NOMO-1 (cell line): ENCODE data around the gene PSMA7.
"Not testable (repeated sequence)": the region's sequence is repeated elsewhere in the genome, so short reads cannot be mapped to it uniquely, and the experiment has no call there.

Experiments used
- DNase-seq, 2 experiments: peaks; one replicate each; lab custom pipeline; 2025; ENCODE audit not compliant: unreplicated experiment in 2 of 2; lab: John Stamatoyannopoulos, UW

Gene PSMA7

DNA sequence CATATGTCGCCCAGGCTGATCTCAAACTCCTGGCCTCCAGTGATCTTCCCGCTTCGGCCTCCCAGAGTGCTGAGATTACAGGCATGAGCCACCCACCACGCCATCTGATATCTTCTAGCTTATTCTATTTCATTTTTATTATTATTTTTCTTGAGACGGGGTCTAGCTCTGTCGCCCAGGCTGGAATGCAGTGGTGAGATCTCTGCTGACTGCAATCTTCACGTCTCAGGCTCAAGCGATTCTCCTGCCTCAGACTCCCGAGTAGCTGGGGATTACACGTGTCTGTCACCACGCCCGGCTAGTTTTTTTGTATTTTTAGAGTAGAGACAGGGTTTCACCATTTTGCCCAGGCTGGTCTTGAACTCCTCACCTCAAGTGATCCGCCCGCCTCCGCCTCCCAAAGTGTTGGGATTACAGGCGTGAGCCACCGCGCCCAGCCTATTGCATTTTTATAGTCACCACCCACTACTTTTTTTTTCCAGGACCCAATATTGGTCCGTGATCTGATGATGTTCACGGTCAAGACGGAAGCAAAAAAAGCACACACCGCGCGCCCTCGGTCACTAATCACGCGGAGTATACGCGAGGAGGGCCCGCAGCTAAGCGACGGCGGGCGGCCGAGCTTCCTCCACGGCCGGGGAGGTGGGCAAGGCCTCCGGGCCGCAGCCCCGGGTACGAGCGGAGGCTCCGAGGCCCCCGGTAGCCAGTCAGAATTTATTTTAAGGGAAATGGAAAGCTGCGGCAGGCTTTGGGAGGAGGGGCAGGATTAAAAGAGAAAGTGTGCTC lies 22.0 kb downstream of the PSMA7 start:
- DNase-seq = peak in 1 of 2 experiments; percentile 70

- DNase-seq = no peak
Measured at GRCh38 chr20:62120365-62120762, 22.8 kb downstream of the PSMA7 start.

GRCh38 chr20:62119591-62120364 lies 23.4 kb downstream of the PSMA7 start:
- DNase-seq = no peak

DNA sequence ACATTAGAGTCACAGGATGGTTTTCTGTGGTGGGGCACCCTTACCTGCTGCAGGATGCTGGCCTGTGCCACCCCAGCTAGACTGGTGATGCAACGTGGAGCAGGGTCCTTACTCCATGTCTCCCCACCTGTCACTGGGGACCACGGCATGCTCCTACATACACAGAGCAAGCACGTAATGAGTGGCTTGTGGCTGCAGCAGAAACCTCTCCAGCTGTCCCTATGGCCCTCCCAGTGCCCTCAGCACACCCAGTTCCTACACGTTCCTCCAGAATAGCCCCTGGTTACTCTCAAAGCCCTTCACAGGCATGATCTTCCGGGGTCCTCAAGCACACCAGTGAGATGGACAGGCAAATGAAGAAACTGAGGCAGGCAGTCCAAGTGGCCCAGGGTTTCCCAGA lies 24.1 kb downstream of the PSMA7 start:
- DNase-seq = no peak

DNA sequence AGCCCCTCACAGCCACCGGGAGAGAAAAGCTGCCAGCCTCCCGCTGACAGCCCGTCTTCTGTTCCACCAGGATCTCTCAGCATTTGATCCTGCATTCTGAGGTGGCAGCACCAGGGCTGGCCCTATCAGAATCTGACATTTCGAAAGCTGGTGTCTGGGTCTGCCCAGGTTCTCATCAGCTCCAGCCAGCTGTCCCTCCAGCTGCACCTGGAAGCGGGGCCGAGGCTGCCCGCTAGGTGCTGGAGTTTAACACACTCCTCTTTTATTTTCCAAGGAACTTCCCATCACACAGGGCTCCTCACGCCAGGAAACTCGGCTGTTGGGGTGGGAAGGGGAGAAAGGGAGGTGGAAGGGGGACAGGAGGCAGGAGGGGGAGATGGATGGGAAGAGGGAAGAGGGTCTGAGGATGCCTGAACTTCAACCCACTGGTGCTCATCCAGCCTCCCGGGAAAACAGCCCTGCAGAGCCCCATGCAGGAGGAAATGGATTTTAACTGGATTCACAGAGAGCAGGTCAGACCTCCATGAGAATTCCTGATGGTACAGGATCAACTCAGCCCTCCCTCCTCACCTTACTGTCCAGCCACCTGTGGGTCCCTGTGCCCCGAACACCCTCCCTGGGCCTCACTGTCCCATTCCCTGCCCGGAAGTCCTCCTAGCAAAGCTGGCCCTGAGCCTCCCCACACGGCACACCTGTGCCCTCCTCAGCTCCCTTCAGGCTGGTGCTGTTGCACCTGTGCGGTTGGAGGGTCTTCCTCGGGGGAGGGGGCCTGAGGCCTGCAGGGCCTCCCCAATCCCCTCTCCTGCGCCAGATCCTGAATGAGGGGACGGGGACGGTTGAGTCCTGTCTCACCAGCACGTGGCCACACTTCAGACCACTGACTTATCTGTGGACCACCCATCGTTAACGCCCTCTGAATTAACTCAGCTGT lies 24.8 kb downstream of the PSMA7 start:
- no peak for DNase-seq

DNA sequence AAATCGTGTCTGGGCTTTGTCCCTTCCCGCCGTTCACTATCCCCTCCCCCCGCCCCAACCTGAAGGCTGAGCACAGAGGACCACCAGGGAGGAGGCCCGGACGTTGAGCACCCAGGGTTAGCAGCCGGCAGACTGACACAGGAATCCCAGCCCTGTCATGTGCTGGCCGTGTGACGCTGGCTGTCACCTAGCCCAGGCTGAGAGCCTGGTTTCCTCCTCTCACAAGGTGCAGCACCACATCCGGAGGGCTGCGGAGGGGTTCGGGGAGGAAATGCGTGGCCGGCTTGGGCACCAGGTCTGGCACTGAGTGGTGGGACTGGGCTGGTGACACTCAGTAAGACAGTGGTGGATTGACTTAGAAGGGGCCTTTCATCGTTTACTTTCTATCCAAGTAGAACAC lies 25.5 kb downstream of the PSMA7 start:
- no peak for DNase-seq

DNA sequence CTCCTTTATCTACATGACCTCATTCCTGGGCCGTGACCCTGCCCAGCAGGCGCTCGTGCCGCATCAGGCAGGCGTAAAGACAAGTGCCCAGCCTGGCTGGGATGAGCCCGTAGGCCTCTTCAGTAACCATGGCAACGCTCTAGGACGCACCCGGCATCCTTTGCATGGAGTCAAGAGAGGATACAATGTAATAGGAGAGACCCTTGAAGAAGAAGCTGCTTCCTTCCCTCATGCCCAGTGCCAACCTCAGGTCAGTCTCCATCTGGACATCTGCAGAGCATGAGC lies 25.9 kb downstream of the PSMA7 start:
- no peak for DNase-seq

DNA sequence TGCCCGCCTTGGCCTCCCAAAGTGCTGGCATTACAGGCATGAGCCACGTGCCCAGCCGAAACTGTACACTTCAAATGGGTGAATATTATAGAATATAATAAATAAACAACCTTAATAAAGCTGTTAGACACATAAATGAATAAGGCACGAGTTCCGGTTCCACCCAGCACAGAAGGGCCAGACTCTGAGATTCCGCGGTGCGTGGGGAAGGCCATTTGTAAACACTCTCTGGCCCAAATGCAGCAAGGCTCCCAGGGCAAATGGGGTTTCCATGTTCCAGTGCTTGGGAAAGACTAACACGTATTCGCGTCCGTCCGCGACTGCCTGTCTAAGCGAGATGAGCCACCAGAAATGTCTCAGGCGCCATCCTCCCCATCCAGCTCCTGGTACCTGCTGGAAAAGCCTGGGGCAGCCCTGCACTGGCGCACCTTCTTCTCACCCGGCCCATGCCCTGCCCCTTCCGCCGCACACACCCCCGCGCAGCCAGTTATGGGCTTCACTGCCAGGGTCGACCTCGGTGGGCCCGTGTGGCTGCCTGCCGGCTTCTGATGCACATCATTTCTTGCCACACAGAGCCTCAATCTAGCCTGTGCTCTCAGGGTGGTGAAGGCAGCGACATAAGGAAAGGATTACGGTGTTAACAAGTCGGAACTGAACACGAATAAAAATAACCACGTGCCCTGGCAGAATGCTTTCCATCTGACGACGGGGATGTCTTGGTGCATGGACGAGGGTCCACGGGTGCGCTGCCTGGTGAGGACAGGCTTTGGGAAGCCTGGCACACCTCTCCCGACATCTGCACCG lies 26.4 kb downstream of the PSMA7 start:
- DNase-seq = no peak

DNA sequence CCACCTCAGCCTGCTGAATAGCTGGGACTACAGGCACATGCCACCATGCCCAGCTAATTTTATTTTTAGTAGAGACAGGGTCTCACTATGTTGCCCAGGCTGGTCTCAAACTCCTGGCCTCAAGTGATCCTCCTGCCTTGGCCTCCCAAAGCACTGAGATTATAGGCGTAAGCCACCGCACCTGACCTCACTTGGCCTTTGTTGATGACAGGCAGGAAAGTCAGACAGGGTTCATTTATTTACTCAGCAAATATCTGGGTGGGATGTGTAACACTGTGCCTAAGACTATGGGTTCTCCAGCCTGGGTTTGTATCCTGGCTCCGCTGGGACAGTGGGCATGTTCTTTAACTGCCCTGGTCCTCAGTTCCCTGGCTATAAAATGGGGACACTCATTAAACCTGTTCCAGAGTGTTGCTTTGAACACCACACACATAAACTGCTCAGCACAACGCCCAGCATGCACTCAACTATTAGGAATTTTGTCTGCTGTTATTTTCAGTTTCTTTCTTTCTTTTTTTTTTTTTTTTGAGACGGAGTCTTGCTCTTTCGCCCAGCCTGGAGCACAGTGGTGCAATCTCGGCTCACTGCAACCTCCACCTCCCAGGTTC lies 27.3 kb downstream of the PSMA7 start:
- not testable (repeated sequence) for DNase-seq

DNA sequence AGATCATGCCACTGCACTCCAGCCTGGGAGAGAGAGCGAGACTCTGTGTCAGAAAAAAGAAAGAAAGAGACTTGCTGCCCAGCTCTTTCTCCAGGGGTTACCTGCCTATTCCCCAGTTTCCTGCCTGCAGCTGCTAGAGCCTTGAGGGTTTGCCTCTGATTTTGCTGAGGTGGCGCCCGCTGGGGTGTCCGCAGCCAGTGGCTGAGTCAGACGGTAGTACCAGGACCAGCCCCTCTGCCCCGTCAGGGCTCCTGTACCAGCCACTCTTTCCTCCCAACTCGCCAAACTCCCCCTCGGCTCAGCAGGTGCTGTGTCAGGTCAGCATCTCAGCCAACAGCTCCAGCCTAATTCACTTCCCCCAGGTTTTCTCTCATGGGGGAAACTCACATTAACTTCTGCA lies 28.3 kb downstream of the PSMA7 start:
- no peak for DNase-seq

GRCh38 chr20:62112368-62112767 lies 30.8 kb downstream of the PSMA7 start:
- no peak for DNase-seq

- DNase-seq = no peak
Measured at GRCh38 chr20:62111148-62111547, 32.0 kb downstream of the PSMA7 start.

DNA sequence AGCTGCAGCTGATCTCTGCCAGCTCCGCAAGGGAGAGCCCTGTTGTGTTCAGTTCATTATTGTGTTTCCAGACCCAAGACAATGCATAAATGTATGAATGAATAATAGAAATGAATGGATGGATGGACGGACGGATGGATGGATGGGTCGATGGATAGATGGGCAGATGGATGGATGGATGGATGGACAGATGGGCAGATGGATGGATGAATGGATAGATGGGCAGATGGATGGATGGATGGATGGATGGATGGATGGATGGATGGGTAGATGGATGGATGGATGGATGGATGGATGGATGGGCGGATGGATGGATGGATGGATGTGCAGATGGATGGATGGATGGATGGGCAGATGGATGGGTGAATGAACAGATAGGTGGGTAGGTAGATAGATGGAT lies 37.6 kb downstream of the PSMA7 start:
- no peak for DNase-seq

GRCh38 chr20:62104791-62105345 lies 38.3 kb downstream of the PSMA7 start:
- DNase-seq = no peak

- no peak for DNase-seq
Measured at GRCh38 chr20:62104234-62104789, 38.9 kb downstream of the PSMA7 start.

- no peak for DNase-seq
Measured at GRCh38 chr20:62103508-62104233, 39.5 kb downstream of the PSMA7 start.

DNA sequence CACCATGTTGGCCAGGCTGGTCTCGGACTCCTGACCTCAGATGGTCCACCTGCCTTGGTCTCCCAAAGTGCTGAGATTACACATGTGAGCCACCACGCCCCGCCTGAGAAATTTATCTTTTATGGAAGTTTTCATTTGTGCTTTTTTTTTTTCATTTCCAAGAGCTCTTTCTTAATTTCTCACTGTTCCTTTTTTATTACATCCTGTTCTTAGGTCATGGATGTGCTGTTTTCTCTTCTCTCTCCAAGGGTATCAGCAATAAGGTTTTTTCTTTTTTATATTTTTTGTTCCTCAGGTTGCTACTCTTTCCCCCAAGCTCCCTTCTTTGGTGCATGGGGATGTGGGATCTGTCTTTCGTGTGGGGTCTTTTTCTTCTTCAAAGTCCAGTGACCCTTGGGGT lies 42.1 kb downstream of the PSMA7 start:
- DNase-seq = no peak

GRCh38 chr20:62097881-62098407 lies 45.2 kb downstream of the PSMA7 start:
- no peak for DNase-seq
